ENCODE data around the gene PSMC3IP.
"Not testable (repeated sequence)": the region's sequence is repeated elsewhere in the genome, so short reads cannot be mapped to it uniquely, and the experiment has no call there.

The PSMC3IP gene, protein sequence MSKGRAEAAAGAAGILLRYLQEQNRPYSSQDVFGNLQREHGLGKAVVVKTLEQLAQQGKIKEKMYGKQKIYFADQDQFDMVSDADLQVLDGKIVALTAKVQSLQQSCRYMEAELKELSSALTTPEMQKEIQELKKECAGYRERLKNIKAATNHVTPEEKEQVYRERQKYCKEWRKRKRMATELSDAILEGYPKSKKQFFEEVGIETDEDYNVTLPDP

DNA sequence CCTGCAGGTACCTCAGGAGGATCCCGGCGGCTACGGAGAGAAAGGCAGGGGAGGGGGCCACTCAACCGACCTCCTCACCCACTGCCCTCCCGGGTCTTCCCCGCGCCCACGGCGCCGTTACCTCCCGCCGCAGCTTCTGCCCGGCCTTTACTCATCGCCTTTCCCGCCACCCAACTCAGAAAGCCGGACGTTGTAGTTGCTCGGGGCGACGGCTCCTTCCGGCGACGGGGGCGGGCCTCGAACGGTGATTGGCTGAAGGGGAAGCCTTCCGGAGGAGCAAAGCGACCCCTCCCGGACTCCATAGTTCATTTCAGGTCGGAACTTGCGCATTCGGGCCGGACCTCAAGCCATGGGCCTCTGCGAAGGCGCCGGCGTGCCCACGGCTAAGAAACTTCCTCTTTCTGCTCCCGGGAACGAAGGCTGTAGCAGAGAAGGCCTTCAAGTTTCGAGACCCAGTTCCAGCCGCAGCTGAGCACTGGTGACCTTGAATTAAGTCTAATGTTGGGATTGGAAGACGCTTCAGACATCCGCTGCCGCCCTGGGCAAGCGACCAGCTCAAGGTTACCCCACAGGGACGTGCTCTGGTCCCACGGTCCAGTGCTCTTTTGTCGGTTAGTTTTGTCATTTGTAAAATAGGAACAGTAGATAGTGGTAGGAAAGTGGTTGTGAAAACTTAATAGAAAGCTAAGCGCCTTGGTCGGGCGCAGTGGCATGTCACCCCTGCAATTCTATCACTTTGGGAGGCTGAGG is at the start of gene PSMC3IP:
TSS of gene PSMC3IP (minus strand) at position 198 of the 750 bp plus-strand sequence. CDS start at position 155, 43 bp downstream.
- DNase-seq, result peak; percentile 54 to 96 (median 91)

DNA sequence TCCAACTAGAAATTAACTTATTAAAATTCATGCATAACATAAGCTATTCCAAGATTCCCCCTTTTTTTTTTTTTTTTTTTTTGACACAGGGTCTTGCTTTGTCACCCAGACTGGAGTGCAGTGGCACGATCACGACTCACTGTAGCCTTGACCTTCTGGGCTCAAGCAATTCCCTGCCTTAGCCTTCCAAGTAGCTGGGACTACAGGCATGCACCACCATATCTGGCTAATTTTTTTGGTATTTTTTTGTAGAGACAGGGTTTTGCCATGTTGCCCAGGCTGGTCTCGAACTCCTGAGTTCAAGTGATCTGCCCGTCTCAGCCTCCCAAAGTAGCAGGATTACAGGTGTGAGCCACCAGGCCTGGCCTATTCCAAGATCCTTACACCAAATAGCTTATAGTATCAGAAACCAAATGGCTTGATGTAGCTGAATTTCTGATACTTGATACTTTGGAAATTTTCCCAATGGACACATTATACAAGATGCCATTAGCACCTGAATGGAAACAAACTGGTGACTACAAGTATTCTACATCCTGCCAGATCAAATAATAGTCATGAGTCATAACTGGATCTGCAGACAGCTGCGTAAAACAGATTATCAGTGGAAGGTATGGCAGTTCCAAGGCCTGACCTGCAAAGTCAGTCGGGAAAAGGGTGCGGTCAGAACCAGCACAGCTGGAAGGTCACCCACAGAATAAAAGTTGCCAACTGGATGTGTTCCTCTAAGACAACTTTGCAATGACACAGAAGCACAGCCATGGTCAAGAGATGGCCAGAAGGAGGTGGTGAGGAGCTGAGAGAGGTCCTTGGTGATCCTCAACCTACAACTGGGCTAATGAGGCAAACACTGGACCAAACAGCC is 46.4 kb upstream of the PSMC3IP start:
- DNase-seq, result no peak

DNA sequence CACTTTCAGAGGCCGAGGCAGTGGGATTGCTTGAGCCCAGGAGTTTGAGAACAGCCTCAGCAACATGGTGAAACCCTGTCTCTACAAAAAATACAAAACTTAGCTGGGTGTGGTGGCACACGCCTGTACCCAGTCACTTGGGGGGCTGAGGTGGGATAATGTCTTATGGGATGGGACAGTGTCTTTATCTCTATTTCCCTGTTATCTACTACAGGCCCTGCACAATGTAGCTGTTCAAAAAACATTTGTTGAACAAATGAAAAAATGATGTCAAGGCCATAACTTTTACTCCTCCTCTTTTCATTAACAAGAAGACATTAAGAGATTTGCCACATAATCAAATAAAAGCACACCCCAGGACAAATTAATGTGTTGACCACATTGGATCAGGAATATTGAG is 45.7 kb upstream of the PSMC3IP start:
- DNase-seq, result no peak

DNA sequence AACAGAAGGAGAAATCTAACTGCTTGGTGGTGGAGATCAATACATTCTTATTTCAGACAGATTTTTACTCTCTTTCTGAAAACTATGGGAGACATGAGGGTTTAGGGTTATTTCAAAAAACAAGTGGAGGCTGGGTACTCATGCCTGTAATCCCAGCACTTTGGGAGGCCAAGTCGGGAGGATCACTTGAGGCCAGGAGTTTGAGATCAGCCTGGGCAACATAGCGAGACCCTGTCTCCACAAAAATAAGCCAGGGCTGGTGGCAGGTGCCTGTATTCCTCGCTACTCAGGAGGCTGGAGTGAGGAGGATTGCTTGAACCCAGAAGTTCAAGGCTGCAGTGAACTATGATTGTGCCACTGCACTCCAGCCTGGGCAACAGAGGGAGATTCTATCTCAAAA is 44.5 kb upstream of the PSMC3IP start:
- DNase-seq, result not testable (repeated sequence)

DNA sequence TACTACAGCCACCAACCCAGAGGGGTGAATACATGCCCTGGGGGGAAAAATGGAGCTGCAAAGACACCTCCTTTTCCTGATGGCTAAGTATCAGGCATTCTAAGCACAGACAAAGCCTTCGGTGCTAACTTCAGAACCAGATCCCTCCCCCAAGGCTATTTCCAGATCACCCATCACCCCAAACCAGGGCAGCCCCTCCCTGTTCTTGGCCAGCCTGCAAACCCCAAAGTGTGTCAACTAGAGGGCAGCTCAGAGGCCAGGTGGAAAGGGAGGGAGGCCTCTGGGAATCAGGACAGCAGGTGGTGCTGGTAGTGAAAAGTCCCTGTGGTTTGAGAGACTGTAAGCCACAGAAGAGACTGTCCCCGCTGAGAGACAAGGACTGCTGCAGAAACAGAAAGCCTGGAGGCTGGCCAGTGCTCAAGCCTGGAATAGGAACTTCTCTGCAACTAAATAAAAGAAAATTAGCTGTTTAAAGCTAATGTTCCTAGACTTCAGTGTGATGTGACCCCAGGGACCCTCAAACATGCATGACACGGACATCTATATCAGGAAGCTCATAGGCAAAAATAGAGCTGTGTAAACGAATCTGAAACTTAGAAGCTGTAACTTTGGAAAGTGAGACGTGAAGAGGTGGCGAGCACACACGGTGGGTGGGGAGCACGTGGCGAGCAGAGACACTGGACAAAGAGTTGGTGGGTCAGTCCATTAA is 41.1 kb upstream of the PSMC3IP start:
- DNase-seq, result peak in 7 of 51 donors; percentile 5 to 27 (median 11)

DNA sequence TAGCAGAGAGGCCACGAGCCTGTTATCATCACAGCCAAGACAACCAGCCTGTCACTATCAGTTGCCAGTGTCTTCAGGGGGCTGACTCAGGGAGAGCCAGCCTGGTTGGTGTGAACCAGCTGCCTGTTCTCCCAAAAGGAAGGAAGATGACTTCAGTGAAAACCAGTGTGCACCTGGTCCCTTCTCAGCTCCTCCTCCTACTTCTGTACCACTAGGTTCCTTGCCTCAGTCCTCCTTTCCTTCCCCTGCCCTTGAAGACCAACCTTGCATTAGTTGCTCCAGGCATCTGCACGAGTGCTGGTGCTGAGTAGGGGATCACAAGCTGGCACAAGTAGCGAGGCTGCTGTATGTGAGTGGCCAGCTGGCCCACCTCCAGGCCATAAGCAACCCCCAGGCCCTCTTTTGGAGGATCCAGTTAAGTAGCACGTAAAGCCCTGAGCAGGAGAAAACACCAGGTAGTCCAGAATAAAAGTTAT is 40.5 kb upstream of the PSMC3IP start:
- peak in 1 of 51 donors; percentile 11 for DNase-seq

DNA sequence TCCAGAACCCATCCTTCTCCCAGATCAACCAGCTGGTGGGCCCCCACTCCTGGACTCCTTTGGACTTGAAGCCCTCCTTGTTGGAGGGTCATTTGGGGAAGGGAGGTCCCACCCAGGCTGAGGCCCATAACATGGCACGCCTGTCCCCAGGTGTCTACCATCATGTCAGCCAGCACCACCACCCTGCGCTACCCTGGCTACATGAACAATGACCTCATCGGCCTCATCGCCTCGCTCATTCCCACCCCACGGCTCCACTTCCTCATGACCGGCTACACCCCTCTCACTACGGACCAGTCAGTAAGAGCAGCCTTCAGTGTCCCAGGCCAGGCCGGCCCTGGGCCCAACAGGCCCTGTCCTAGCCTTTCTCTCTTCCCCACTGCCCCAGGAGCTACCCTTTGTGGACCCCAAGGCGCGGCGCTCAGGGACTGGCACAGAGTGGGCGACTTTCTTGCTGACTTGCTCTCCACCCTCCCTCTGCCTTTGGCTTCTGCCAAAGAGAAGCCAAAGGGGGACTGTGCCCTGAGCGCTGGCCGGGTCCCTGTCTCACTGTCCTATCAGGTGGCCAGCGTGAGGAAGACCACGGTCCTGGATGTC is 36.3 kb upstream of the PSMC3IP start:
- DNase-seq, result no peak

DNA sequence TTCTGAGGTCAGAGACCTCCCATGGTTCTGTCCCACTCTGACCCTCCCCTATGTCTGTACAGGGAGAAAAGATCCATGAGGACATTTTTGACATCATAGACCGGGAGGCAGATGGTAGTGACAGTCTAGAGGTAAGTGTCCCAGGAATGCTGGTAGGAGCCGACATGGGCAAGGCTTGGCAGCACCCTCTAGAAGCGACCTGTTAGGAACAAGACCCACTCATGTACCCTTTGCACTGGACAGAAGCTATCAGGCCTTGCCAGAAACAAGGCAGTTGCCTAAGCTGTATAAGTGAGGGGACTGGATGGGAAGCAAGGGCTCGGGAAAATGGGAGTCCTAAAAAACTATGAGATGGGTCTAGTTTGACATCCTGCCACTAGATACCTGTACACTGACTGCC is 34.5 kb upstream of the PSMC3IP start:
- DNase-seq, result no peak

DNA sequence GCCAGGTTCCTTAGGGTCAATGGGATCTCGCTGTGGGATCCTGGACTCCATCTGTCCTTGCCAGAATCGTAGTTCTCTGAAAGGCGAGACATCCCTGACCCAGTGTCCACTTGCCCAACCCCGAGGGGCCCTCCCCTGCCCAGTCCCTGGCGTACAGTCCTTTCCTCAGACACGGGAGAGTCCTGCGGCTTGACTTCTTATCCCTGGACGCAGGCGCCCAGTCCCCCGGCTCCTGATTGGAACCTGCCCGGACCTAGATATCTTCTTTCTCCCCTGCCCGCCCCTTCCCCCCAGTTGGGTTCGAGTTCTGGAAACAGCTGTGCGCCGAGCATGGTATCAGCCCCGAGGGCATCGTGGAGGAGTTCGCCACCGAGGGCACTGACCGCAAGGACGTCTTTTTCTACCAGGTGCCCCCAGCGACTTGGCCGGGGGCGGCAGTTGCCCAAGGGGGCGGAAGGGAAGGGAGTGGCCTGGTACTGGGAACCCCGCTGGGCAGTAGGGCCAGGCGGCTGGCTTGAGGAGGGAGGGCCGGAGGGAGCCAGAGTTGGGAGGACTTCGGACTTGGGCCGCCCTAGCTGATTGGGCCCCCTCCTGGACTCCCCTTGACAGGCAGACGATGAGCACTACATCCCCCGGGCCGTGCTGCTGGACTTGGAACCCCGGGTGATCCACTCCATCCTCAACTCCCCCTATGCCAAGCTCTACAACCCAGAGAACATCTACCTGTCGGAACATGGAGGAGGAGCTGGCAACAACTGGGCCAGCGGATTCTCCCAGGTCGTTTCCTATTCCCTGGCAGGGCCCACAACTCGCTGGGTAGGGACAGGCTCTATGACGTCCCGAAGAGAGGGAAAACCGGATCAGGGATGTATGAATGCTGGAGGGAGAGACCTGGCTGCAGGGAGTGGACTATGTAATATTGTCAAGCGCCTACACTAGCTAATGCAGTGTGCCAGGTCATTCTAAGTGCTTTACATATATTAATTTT is 32.6 kb upstream of the PSMC3IP start:
- peak in 13 of 51 donors; percentile 13 to 59 (median 48) for DNase-seq

DNA sequence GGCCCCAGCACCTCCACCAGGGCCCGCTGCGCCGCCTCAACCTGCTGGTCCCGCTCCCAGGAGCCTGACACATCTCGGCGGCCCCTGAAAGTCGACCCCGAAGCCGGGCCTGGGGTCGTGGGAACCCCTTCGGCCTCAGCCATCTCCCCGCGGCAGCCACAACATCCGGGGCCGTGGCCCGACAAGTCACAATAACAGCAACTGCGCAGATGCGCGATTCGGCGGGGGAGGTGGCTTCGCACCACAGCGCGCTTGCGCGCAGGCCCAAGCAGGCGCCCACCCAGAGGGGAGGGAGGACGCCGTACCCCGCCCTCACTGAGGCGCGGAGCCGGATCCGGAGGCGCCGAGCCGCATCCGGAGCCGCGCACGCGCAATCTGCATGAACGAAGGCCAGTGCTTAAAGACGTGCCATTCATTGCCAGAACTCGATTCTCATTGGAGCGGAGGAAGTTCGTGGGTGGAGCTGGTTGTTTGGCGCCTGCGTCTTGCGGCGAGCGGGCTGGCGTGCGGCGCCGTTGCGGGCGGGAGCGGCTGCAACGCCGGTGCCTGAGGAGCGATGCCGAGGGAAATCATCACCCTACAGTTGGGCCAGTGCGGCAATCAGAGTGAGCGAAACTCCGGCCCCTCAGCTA is 31.8 kb upstream of the PSMC3IP start, which contains the start of the genes RETREG3 and TUBG1:
TSS of gene RETREG3 (minus strand) at position 193 of the 632 bp plus-strand sequence. CDS start at position 143, 50 bp downstream.
TSS of gene TUBG1 (plus strand) at position 502 of the 632 bp plus-strand sequence. CDS start at position 557, 55 bp downstream.
- peak; percentile 91 to 99 (median 98) for DNase-seq

DNA sequence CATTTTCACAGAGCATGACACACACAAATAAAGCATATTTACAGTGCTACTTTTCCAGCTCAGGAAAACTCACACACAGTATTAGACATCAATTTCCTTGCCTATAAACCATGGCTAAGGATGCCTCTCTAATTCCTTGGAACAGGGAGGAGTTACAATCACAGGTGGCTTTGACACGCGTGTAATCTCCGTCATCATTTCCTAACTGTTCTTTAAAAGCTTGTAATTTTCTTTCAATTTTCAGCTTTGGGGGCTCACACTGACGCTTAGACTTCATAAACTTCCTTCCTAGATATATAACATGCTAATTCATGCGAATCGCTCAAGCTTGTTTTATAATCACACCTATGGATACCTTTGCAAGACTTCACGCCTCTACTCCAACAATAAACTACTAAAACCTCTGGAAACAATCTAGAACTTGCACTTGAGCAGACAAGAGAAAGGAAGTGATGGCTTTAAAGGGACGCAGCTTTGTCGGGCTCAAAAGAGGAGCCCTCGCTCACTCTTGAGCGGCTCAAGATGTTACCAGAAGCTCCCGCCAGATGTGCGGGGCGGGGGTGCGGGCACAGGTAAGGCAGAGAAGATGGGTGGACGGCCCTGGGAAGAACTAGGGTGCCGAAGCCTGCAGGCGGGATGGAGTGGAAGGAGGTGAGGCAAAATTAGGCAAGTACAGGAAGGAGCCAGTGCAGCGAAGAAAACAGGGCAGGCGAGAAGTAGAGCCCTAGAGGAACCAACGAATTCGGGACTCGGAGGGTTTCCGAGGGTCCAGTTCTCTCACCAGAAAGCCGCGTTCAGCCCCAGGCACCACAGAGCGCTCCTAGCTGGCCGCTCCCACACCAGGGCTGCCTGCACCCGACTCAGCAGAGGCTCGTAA is 31.0 kb upstream of the PSMC3IP start:
- peak in 2 of 51 donors; percentile 41 to 46 for DNase-seq

DNA sequence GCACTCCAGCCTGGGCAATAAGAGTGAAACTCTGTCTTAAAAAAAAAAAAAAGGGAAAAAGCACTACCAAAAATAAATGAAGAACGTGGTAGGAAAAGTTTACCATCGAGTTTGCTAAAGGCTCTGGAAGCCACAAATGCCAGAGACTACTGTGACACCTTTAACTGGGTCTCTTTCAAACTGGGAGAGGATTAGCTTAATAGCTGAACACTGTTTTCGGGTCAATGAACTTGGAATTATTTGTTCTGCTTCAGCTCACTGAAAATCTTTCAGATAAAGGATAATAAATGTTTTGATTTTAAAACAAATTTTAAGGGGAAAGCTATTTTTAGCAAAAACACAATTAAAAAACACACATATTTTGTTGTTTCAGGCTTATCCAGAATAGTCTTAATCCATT is 30.2 kb upstream of the PSMC3IP start:
- DNase-seq, result no peak

DNA sequence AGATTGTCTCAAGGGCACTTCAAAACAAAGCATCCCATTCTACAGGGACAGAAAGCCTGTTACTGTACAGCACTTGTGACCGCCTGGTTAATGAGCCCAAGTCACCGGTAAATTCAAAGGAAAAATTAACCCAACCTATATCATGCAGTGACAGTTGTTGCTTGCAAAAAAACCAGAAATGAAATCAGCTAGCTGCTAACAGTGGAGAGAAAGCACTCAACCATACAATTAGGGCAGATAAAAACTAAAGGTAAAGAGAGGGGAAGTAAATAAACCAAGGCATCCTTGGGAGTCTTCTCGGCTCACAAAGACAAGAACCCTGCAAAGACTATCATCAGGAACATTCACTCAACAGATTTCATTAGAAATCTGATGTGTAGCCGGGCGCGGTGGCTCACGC is 25.8 kb upstream of the PSMC3IP start:
- DNase-seq, result no peak

DNA sequence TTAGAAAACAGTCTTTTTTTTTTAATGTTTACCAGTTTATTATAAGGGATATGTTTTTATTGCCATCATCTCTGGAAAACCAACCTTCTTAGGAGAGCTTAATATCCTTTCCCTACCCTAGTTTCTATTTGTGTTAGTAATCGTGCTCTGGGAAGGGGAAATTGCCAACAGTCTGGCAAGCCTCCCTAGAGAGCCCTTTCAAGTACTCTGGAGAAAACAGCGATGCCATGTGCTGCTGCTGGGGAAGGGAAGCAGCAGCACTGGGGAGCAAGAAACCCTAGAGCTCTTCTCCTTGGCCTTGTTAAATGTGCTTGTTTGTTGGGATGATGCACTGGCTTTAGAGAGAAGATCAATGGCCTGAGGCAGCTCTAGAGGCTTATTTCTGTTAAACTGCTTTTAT is 21.4 kb upstream of the PSMC3IP start:
- peak in 18 of 51 donors; percentile 1 to 36 (median 7) for DNase-seq

DNA sequence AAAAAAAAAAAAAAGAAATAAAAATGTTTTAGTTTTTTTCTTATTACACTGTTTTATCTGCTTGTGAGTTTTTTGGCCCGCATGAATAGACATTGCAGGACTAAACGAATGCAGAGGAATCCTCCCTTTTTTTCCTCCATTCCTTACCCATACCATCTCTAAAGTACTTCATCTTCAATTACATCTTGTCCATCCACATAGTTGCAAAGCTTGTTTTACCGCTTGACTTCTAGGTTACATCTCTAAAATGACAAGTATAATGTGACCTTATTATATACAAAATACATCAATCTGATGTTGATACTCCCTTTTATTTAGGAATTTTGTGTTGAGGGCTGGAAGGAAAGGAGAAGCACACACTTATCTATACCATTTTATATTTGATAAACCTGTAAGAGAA is 18.9 kb upstream of the PSMC3IP start:
- DNase-seq, result no peak

DNA sequence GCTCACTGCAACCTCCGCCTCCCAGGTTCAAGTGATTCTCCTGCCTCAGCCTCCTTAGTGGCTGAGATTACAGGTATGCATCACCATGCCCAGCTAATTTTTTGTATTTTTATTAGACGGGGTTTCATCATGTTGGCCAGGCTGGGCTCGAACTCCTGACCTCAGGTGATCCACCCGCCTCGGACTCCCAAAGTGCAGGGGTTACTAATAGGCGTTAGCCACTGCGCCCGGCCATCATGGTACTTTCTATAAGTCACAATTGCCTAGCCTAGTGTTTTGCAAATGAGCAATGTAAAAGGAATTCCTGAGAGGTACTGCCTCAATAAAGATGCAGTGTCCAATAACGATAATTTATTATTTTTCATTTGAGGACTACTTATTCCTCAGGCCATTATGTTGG is 13.9 kb upstream of the PSMC3IP start:
- DNase-seq, result no peak

DNA sequence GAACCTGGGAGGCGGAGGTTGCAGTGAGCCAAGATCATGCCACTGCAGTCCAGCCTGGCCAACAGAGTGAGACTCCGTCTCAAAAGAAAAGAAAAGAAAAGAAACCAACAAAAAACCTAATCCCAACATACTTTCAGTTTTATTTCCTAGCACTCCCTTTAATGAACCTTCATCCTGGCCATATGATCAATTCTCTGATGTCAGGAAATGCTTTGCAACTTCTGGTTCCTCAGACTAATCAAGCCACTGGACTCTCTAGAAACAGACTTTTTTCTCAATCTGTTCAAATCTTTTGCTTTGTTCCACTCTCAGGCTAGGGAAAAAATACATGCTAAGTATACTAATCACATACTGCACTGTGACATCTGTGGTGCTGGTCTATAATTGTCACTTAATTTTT is 13.4 kb upstream of the PSMC3IP start:
- DNase-seq, result no peak
